Cortex of kidney (tissue), 1 donor: ENCODE data around the gene DOLK.

Experiments used
- DNase-seq: peaks from one replicate; lab custom pipeline; 2025; lab: John Stamatoyannopoulos, UW

Gene DOLK

GRCh38 chr9:128933731-128934130 is 13.7 kb downstream of the DOLK start:
- no peak for DNase-seq

- DNase-seq, result no peak
These were observed 17.8 kb downstream of the DOLK start for GRCh38 chr9:128929560-128929959.

- no peak for DNase-seq
These were observed 18.8 kb downstream of the DOLK start for GRCh38 chr9:128928624-128929023.

GRCh38 chr9:128927731-128928411 is 19.5 kb downstream of the DOLK start:
- DNase-seq, result no peak

GRCh38 chr9:128923493-128923883 is 23.9 kb downstream of the DOLK start:
- DNase-seq, result no peak

- DNase-seq, result no peak
These were observed 25.3 kb downstream of the DOLK start for GRCh38 chr9:128921881-128922763.

GRCh38 chr9:128920381-128921058 is 26.9 kb downstream of the DOLK start, which contains the start of gene PHYHD1:
Gene PHYHD1 (plus strand): TSS chr9:128920982. CDS start chr9:128922324, 1,342 bp downstream.
- no peak for DNase-seq

GRCh38 chr9:128919402-128920089 is 27.9 kb downstream of the DOLK start:
- no peak for DNase-seq

GRCh38 chr9:128918921-128919320 is 28.5 kb downstream of the DOLK start:
- DNase-seq, result no peak

GRCh38 chr9:128917151-128917849 is 30.1 kb downstream of the DOLK start:
- no peak for DNase-seq

GRCh38 chr9:128916745-128917144 is 30.7 kb downstream of the DOLK start:
- DNase-seq, result no peak

GRCh38 chr9:128916204-128916603 is 31.2 kb downstream of the DOLK start:
- DNase-seq, result no peak

- DNase-seq, result no peak
These were observed 33.2 kb downstream of the DOLK start for GRCh38 chr9:128913995-128914772.

- DNase-seq, result no peak
These were observed 34.1 kb downstream of the DOLK start for GRCh38 chr9:128913048-128913900.

- no peak for DNase-seq
These were observed 35.0 kb downstream of the DOLK start for GRCh38 chr9:128912270-128912853.

- DNase-seq, result no peak
These were observed 35.8 kb downstream of the DOLK start for GRCh38 chr9:128911529-128912035.

- DNase-seq, result no peak
These were observed 36.5 kb downstream of the DOLK start for GRCh38 chr9:128910906-128911305.

- DNase-seq, result no peak
These were observed 37.5 kb downstream of the DOLK start for GRCh38 chr9:128909859-128910258.

GRCh38 chr9:128908372-128908771 is 39.0 kb downstream of the DOLK start:
- no peak for DNase-seq
